ENCODE measurements around the gene PLXDC2.

DNA sequence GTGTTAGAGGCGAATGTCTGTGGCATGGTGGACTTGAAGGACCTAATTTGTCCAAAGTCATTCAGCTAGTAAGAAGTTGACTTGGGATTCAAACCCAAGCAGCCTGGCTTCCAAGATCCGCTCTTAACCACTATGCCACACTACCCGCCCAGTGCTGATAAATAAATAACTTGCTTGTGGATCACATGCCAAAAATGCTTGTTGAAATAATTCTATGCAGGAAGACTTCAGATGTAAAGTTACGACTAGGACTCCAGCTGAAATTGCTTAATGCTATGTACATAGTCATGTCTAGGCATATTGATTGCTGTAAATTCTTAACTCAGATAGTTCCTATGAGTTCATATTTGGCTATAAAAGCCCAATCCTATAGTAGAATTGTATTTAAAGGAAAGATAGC lies 76.0 kb downstream of the PLXDC2 start:
- TF ChIP-seq, protein P1, sequence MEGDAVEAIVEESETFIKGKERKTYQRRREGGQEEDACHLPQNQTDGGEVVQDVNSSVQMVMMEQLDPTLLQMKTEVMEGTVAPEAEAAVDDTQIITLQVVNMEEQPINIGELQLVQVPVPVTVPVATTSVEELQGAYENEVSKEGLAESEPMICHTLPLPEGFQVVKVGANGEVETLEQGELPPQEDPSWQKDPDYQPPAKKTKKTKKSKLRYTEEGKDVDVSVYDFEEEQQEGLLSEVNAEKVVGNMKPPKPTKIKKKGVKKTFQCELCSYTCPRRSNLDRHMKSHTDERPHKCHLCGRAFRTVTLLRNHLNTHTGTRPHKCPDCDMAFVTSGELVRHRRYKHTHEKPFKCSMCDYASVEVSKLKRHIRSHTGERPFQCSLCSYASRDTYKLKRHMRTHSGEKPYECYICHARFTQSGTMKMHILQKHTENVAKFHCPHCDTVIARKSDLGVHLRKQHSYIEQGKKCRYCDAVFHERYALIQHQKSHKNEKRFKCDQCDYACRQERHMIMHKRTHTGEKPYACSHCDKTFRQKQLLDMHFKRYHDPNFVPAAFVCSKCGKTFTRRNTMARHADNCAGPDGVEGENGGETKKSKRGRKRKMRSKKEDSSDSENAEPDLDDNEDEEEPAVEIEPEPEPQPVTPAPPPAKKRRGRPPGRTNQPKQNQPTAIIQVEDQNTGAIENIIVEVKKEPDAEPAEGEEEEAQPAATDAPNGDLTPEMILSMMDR (conservative IDR thresholded peaks at IDR 0.05; ENCODE audit: low read depth, low read length): no peak
- TF ChIP-seq EZH2phosphoT487 (IDR thresholded peaks at IDR 0.05; ENCODE audit: borderline replicate concordance, low read length) (no peak), EZH2 (IDR thresholded peaks at IDR 0.05; ENCODE audit: low read length, unreplicated experiment) (no peak)
